ENCODE data around the gene LIN28A. TPM values are rescaled to one million over a fixed set of nuclear protein-coding genes. Genes with fewer than 3 reads are reported as not detected.
"Not testable (repeated sequence)": the region's sequence is repeated elsewhere in the genome, so short reads cannot be mapped to it uniquely, and the experiment has no call there.

The LIN28A gene
- total RNA-seq, 4 donors from 2014 or later: not detected

DNA sequence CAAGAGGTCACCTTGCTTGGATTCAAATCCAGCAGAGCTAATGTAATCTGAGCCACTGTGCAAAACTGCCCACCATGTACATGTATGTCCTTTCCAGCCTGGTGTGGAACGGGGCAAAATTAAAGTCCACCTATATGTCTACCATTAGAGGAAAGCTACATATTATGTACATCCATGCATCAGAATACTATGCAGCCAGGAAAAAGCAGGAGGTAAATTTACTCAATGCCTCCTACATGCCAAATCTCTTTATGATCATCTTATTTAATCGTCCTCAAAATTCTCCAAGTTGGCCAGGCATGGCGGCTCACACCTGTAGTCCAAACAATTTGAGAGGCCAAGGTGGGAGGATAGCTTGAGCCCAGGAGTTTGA is 31.8 kb upstream of the LIN28A start:
- 95% methylated on average over 3 of the region's 3 CpGs for WGBS, 2 donors
- TF ChIP-seq, protein P1, sequence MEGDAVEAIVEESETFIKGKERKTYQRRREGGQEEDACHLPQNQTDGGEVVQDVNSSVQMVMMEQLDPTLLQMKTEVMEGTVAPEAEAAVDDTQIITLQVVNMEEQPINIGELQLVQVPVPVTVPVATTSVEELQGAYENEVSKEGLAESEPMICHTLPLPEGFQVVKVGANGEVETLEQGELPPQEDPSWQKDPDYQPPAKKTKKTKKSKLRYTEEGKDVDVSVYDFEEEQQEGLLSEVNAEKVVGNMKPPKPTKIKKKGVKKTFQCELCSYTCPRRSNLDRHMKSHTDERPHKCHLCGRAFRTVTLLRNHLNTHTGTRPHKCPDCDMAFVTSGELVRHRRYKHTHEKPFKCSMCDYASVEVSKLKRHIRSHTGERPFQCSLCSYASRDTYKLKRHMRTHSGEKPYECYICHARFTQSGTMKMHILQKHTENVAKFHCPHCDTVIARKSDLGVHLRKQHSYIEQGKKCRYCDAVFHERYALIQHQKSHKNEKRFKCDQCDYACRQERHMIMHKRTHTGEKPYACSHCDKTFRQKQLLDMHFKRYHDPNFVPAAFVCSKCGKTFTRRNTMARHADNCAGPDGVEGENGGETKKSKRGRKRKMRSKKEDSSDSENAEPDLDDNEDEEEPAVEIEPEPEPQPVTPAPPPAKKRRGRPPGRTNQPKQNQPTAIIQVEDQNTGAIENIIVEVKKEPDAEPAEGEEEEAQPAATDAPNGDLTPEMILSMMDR (IDR thresholded peaks at IDR 0.05): no peak
- no peak for TF ChIP-seq POLR2A (IDR thresholded peaks at IDR 0.05)
- intact Hi-C loops (cut with DNase I; ENCODE audit: low total_unique reads): no loop called here
- no peak overlapping the region for H3K4me3 ChIP-seq (ENCODE audit: low read depth, poor library complexity, severe bottlenecking)
- no peak for DNase-seq (ENCODE audit: low spot score in 2 of 2)

DNA sequence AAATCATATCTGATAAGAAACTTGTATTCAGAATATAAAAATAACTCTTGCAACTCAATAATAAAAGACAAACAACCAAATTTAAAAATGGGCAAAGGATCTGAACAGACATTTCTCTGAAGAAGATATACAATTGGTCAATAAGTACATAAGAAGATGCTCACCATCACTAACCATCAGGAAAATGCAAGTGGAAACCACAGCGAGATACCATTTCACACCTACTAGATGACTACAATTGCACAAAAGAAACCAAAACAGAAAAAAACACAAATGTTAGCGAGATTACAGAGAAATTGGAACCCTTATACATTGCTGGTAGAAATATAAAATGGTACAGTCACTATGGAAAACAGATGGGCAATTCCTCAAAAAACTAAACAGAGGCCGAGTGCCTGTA is 26.5 kb upstream of the LIN28A start:
- no peak for DNase-seq (ENCODE audit: low spot score in 2 of 2)
- H3K4me3 ChIP-seq (ENCODE audit: low read depth, poor library complexity, severe bottlenecking): no peak overlapping the region
- intact Hi-C loops (cut with DNase I; ENCODE audit: low total_unique reads): no loop called here
- WGBS, 2 donors: 76 to 84% methylated on average over 3 of the region's 3 CpGs
- TF ChIP-seq POLR2A (IDR thresholded peaks at IDR 0.05): no peak
- TF ChIP-seq, protein P1 (IDR thresholded peaks at IDR 0.05): no peak

DNA sequence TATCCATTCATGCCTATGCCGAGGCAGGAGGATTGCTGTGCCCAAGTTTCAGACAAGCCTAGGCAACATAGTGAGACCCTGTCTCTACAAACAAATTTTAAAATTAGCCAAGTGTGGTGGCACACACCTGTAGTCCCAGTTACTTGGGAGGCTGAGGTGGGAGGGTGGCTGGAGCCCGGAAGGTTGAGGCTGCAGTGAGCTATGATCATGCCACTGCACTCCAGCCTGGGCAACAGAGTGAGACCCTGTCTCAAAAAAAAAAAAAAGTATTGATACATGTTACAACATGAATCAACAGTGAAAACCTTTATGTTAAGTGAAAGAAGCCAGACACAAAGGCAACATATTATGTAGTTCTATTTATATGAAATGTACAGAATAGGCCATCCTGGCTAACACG is 25.6 kb upstream of the LIN28A start:
- DNase-seq (ENCODE audit: low spot score in 2 of 2); H3K4me3 ChIP-seq (ENCODE audit: low read depth, poor library complexity, severe bottlenecking); intact Hi-C loops (cut with DNase I; ENCODE audit: low total_unique reads): not testable (repeated sequence)
- WGBS, 2 donors: 87 to 90% methylated on average over 3 of the region's 3 CpGs

DNA sequence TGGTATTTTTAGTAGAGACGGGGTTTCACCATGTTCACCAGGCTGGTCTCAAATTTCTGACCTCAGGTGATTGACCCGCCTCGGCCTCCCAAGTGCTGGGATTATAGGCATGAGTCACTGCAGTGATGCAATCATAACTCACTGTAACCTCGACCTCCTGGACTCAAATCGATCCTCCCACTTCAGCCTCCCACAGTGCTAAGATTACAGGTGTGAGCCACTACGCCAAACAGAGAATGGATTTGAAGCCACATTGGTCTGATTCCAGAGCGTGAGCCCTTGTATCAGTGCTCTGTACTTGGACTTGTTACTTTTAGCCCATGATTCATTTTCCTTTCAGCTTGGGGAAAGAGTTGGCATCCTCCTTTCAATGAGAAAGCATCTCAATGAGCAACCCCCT is 23.2 kb upstream of the LIN28A start:
- no peak overlapping the region for H3K4me3 ChIP-seq (ENCODE audit: low read depth, poor library complexity, severe bottlenecking)
- WGBS, 2 donors: 56 to 71% methylated on average over 7 of the region's 7 CpGs
- DNase-seq (ENCODE audit: low spot score in 2 of 2): no peak
- no peak for TF ChIP-seq POLR2A (IDR thresholded peaks at IDR 0.05)
- TF ChIP-seq, protein P1 (IDR thresholded peaks at IDR 0.05): no peak
- intact Hi-C loops (cut with DNase I; ENCODE audit: low total_unique reads): no loop called here

DNA sequence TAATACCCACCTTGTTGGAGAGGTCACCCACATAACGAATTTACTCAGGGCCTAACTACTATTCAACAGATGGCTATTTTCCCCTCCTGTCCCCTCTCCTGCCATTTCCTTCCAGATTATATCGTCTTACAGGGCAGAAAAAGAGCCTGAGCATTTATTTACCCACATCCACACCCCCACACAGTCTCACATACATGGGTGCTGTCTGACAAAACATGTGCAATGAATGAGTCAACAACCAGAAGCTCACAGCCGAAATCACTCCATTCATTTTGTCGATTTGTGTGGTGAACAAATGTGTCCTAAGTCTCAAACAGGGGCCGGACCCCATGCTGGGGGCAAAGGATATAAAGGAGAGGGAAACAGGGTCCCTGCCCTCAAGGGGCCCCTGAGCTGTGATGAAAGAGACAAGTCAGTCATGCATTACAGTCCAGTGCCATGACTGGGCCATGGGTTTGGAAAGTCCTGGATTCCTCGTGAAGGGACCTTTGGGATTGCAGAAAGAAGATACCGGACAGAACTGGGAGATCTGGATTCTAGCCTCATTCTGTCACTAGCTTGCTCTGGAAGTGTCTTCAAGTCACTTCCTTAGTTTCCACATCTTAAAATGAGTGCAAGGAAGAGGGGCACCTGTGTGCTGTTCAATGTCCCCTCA is 21.7 kb upstream of the LIN28A start:
- no peak for DNase-seq (ENCODE audit: low spot score in 2 of 2)
- no peak overlapping the region for H3K4me3 ChIP-seq (ENCODE audit: low read depth, poor library complexity, severe bottlenecking)
- WGBS, 2 donors: 75 to 86% methylated on average over 7 of the region's 7 CpGs
- TF ChIP-seq, protein P1 (IDR thresholded peaks at IDR 0.05): no peak
- TF ChIP-seq POLR2A (IDR thresholded peaks at IDR 0.05): no peak
- intact Hi-C loops (cut with DNase I; ENCODE audit: low total_unique reads): no loop called here

DNA sequence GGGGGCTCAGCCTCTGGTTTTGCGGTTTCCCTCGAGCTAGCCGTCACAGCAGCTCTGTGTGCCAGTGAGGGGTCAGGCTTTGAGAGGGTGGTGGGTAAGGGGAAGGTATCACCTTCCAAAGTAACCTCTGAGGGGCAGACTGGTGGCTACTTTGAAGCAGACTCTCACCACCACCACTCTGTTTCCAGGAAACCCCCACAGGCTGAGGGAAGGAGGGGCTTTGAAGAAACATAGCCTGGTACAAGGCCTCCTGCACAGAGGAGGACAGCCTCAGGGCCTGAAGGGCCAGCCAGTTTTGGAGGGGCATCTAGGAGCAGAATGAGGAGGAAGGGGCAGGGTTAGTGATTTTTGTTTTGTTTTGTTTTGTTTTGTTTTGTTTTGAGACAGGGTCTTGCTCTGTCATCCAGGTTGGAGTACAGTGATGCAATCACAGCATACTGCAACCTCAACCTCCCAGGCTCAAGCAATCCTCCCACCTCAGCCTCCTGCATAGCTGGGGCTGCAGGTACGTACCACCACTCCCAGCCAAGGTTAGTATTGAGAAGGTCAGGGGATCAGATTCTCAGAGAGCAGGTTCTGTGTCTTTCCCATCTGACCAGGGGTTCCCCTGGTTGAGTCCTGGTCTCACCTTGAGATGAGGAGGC is 20.9 kb upstream of the LIN28A start:
- intact Hi-C loops (cut with DNase I; ENCODE audit: low total_unique reads): no loop called here
- 82 to 95% methylated on average over 4 of the region's 4 CpGs for WGBS, 2 donors
- no peak overlapping the region for H3K4me3 ChIP-seq (ENCODE audit: low read depth, poor library complexity, severe bottlenecking)
- no peak for DNase-seq (ENCODE audit: low spot score in 2 of 2)
- no peak for TF ChIP-seq POLR2A (IDR thresholded peaks at IDR 0.05)
- TF ChIP-seq, protein P1 (IDR thresholded peaks at IDR 0.05): no peak
